Natural killer cell (primary cell): ENCODE results near the gene UNC13D. TPM values are rescaled to one million over a fixed set of nuclear protein-coding genes. Genes with fewer than 3 reads are reported as not detected.

Source experiments
- ATAC-seq, 3 donors: fragments of 150-1000 bp in 2 of 3; fragments of 200-7000 bp in 1 of 3; cut with Tn5 transposase; 1 replicate in 1 of 3; 2 replicates in 2 of 3; pipeline ENCODE4 v1.10.0; 2021; ENCODE audit warnings: mild to moderate bottlenecking in 2 of 3, moderate library complexity in 2 of 3
- DNase-seq, 2 donors: peaks; one replicate each; pipeline versions ENCODE4 v3.0.0 to v3.0.0-alpha.2; 2013 to 2021; ENCODE audit warnings: mixed read lengths in 1 of 2
- H3K27ac ChIP-seq: one replicate; pipeline ENCODE4 v1.5.1; 2013; ENCODE audit warnings: mild to moderate bottlenecking, low read length
- H3K27me3 ChIP-seq: one replicate; pipeline ENCODE4 v1.6.1; 2013; ENCODE audit warnings: low read length; ENCODE audit not compliant: control insufficient read depth, insufficient read depth
- H3K36me3 ChIP-seq: one replicate; pipeline ENCODE4 v1.6.1; 2013; ENCODE audit warnings: low read length; ENCODE audit not compliant: control insufficient read depth, insufficient read depth
- H3K4me1 ChIP-seq: one replicate; pipeline ENCODE4 v1.6.1; 2013; ENCODE audit warnings: low read length; ENCODE audit not compliant: control insufficient read depth, insufficient read depth
- H3K4me3 ChIP-seq: one replicate; pipeline ENCODE4 v1.5.1; 2013; ENCODE audit warnings: low read length
- H3K9me3 ChIP-seq: one replicate; pipeline ENCODE4 v1.6.1; 2013; ENCODE audit warnings: low read length; ENCODE audit not compliant: control insufficient read depth, insufficient read depth
- H3K27ac Mint-ChIP-seq, 2 donors: one replicate each; pipeline ENCODE4 v1.8.0; 2022; ENCODE audit warnings: mild to moderate bottlenecking in 2 of 2, mixed read lengths in 2 of 2, moderate library complexity in 1 of 2
- H3K27me3 Mint-ChIP-seq, 2 donors: one replicate each; pipeline ENCODE4 v1.8.0; 2022; ENCODE audit warnings: low read depth in 2 of 2, mixed read lengths in 2 of 2
- H3K36me3 Mint-ChIP-seq: one replicate; pipeline ENCODE4 v1.8.0; 2022; ENCODE audit warnings: mixed read lengths
- H3K4me1 Mint-ChIP-seq, 2 donors: one replicate each; pipeline ENCODE4 v1.8.0; 2022; ENCODE audit warnings: mixed read lengths in 2 of 2
- H3K4me3 Mint-ChIP-seq: one replicate; pipeline ENCODE4 v1.8.0; 2022; ENCODE audit warnings: mild to moderate bottlenecking, moderate library complexity, mixed read lengths
- H3K9me3 Mint-ChIP-seq, 2 donors: one replicate each; pipeline ENCODE4 v1.8.0; 2022; ENCODE audit warnings: mixed read lengths in 2 of 2
- whole genome bisulfite sequencing: methylation state at CpG from one replicate; pipeline ENCODE4 v1.1.7; 2013; ENCODE audit warnings: missing lambda C conversion rate; ENCODE audit not compliant: insufficient coverage; 5-methylcytosine and 5-hydroxymethylcytosine counted together
- intact Hi-C: fragments of 100-400 bp; cut with micrococcal nuclease; formaldehyde crosslinking; loops from one replicate; pipeline ENCODE4 v1.14.2; 2022
- total RNA-seq, 4 donors: library from RNA; stranded (reverse); fragments of 120-200 nt in 1 of 4; gene quantifications; one replicate each; pipeline versions ENCODE4 v1.2.3 to v1.2.4, GENCODE V29; 2013 to 2022
- TF ChIP-seq, protein P1 (sequence below): fragments of 200-600 bp; IDR thresholded peaks from one replicate; pipeline ENCODE4 v1.8.0; 2022; ENCODE audit warnings: antibody characterized with exemption

UNC13D gene
- total RNA-seq, 3 donors from 2014 or later (not counting 1 experiment from before 2014, with no cell fraction given), result 269 to 279 (median 277) TPM

DNA sequence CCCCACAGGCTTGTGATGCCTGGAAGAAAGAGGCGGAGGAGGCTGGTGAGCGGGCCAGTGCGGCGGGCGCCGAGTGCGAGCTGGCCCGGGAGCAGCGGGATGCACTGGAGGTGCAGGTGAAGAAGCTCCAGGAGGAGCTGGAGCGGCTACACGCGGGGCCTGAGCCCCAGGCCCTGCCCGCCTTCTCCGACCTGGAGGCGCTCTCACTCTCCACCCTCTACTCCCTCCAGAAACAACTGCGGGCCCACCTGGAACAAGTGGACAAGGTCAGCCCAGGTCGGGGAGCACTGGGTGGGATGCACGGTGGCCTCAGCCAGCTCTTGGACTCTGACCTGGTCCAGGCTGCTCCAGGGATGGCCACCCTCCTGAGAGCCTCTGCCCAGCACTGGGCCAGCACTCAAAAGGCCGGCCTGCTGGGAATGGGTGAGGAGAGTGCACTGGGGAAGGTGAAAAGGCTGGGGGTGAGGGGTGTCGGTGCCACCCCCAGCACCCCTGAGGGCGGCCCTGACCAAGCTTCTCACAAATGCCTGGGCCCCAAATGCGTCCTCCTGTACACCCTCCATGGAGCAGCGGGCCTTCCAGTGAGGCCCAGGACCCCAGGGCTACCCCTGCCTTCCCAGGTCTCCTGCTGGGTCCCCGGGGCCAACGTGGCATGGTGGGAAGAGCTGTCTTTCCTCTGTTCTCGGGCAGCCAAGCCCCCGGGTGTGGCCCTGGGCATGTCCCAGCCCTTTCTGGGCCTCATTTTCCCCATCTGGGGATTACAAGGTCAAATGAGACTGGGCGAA lies 20.8 kb downstream of the UNC13D start:
- peaks cover 35% of the 10 kb centered on the region for H3K4me1 ChIP-seq
- H3K4me3 Mint-ChIP-seq, result no peak overlapping the region
- no peaks in the 10 kb centered on the region for H3K27me3 ChIP-seq
- H3K4me1 Mint-ChIP-seq, result peaks cover 6 to 23% of the 10 kb centered on the region in 2 donors
- ATAC-seq (no peak), DNase-seq (no peak)
- H3K27me3 Mint-ChIP-seq, result no peaks in the 10 kb centered on the region
- no peak overlapping the region for H3K4me3 ChIP-seq
- H3K9me3 ChIP-seq, result no peaks in the 10 kb centered on the region
- no peak overlapping the region for H3K27ac ChIP-seq
- no peaks in the 10 kb centered on the region for H3K36me3 Mint-ChIP-seq
- intact Hi-C loops, result no loop called here
- WGBS, result 86% methylated on average over 28 of the region's 28 CpGs
- TF ChIP-seq, protein P1, sequence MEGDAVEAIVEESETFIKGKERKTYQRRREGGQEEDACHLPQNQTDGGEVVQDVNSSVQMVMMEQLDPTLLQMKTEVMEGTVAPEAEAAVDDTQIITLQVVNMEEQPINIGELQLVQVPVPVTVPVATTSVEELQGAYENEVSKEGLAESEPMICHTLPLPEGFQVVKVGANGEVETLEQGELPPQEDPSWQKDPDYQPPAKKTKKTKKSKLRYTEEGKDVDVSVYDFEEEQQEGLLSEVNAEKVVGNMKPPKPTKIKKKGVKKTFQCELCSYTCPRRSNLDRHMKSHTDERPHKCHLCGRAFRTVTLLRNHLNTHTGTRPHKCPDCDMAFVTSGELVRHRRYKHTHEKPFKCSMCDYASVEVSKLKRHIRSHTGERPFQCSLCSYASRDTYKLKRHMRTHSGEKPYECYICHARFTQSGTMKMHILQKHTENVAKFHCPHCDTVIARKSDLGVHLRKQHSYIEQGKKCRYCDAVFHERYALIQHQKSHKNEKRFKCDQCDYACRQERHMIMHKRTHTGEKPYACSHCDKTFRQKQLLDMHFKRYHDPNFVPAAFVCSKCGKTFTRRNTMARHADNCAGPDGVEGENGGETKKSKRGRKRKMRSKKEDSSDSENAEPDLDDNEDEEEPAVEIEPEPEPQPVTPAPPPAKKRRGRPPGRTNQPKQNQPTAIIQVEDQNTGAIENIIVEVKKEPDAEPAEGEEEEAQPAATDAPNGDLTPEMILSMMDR, result no peak
- no peaks in the 10 kb centered on the region for H3K9me3 Mint-ChIP-seq
- no peak overlapping the region for H3K27ac Mint-ChIP-seq
- peaks cover 52% of the 10 kb centered on the region for H3K36me3 ChIP-seq

GRCh38 chr17:75822800-75823166 lies 21.4 kb downstream of the UNC13D start:
- H3K36me3 Mint-ChIP-seq, result no peaks in the 10 kb centered on the region
- H3K27me3 Mint-ChIP-seq, result no peaks in the 10 kb centered on the region
- no peak overlapping the region for H3K27ac ChIP-seq
- H3K27ac Mint-ChIP-seq, result peak overlapping the region in 1 of 2 donors; percentile 61
- TF ChIP-seq, protein P1, result no peak
- peaks cover 52% of the 10 kb centered on the region for H3K36me3 ChIP-seq
- no peaks in the 10 kb centered on the region for H3K9me3 Mint-ChIP-seq
- H3K4me3 Mint-ChIP-seq, result no peak overlapping the region
- peaks cover 6 to 19% of the 10 kb centered on the region in 2 donors for H3K4me1 Mint-ChIP-seq
- WGBS, result 96% methylated on average over 3 of the region's 3 CpGs
- H3K27me3 ChIP-seq, result no peaks in the 10 kb centered on the region
- peaks cover 28% of the 10 kb centered on the region for H3K4me1 ChIP-seq
- ATAC-seq (no peak), DNase-seq (no peak)
- no peak overlapping the region for H3K4me3 ChIP-seq
- intact Hi-C loops, result no loop called here
- H3K9me3 ChIP-seq, result no peaks in the 10 kb centered on the region

DNA sequence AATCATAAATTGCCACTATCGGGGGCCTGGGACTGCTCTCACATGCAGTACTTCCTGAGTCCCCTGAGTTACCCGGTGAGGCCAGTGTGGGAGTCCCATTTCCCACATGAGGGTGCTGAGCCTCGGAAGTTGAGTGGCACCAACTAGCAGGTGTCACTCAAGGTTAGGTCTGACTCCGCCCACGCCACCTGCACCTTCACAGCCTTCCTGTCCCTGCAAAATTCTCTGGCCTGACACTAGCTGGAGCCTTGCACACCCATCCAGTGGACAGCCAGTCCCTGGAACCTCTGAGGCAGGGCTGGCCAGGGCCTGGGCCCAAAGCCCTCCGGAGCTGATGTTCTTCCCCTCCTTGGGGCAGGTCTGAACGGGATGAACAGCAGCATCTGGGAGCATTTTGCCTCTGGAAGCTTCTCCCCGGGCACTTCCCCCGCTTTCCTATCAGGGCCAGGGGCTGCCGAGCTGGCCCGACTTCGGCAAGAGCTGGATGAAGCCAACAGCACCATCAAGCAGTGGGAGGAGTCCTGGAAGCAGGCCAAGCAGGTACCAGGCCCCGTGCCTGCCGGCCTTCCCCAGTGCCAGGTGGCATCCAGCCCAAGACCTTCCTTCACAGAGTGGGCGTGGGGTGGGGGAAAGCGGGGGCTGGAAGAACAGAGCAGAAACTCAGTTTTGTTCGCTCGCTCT lies 21.9 kb downstream of the UNC13D start:
- Mint-ChIP-seq H3K4me1 (peaks cover 6 to 17% of the 10 kb centered on the region in 2 donors), H3K27ac (peak overlapping the region; percentile 61 to 63), H3K9me3 (no peaks in the 10 kb centered on the region), H3K4me3 (no peak overlapping the region), H3K27me3 (no peaks in the 10 kb centered on the region), H3K36me3 (no peaks in the 10 kb centered on the region)
- no peak overlapping the region for H3K4me3 ChIP-seq
- peaks cover 56% of the 10 kb centered on the region for H3K36me3 ChIP-seq
- H3K9me3 ChIP-seq, result no peaks in the 10 kb centered on the region
- TF ChIP-seq, protein P1, result no peak
- peak in 1 of 2 donors; percentile 64 for DNase-seq
- ATAC-seq, result peak in 1 of 3 donors; percentile 16
- H3K4me1 ChIP-seq, result peaks cover 23% of the 10 kb centered on the region
- intact Hi-C loops, result no loop called here
- no peaks in the 10 kb centered on the region for H3K27me3 ChIP-seq
- no peak overlapping the region for H3K27ac ChIP-seq
- WGBS, result 71% methylated on average over 18 of the region's 18 CpGs
